Endothelial cell of umbilical vein (primary cell): ENCODE results near the gene FAM168B. TPM values are rescaled to one million over a fixed set of nuclear protein-coding genes. Genes with fewer than 3 reads are reported as not detected.

Experiments used
- BruUV-seq: library from RNA; stranded (reverse); fragments of 400-500 nt; replicated peaks from 2 replicates; lab custom pipeline; 2021; lab: Mats Ljungman, UMichigan
- CTCF ChIA-PET: fragments of 300-600, 350-600 bp; sonication (Branson Sonifier 250); formaldehyde crosslinking; loops from one replicate; lab custom pipeline; 2021; ENCODE audit warnings: antibody characterized with exemption, inconsistent platforms; lab: Charles Lee
- POLR2A ChIA-PET: fragments of 300-600, 350-600 bp; sonication (Branson Sonifier 250); formaldehyde crosslinking; loops from one replicate; lab custom pipeline; 2021; ENCODE audit warnings: antibody characterized with exemption, inconsistent platforms; lab: Charles Lee
- DNase-seq: peaks from one replicate; pipeline ENCODE4 v3.0.0-alpha.2; 2011; ENCODE audit warnings: low read depth, low spot score
- FAIRE-seq: peaks from 2 replicates; lab custom pipeline; 2011; peaks lifted over from hg19 to GRCh38; lab: Jason Lieb, UNC
- H2AFZ ChIP-seq: 2 replicates; pipeline ENCODE4 v1.6.0; 2012; ENCODE audit warnings: low read depth, low read length, control low read depth, inconsistent platforms
- H3K27ac ChIP-seq: 2 replicates; pipeline ENCODE4 v1.5.1; 2011; ENCODE audit warnings: low read depth, mild to moderate bottlenecking, control low read depth, low read length, moderate library complexity; ENCODE audit not compliant: insufficient read depth
- H3K27me3 ChIP-seq, 2 experiments: 2 replicates each; pipeline versions ENCODE4 v1.6.0 to v1.6.1; 2011; ENCODE audit warnings: low read length in 2 of 2, mixed read lengths in 1 of 2; ENCODE audit not compliant: control insufficient read depth in 2 of 2, insufficient read depth in 2 of 2
- H3K36me3 ChIP-seq, 2 experiments: 2 replicates in 1 of 2; 3 replicates in 1 of 2; pipeline ENCODE4 v1.5.1; 2011; ENCODE audit warnings: low read length in 2 of 2, mild to moderate bottlenecking in 1 of 2, moderate library complexity in 1 of 2; ENCODE audit not compliant: control insufficient read depth in 2 of 2, insufficient read depth in 2 of 2; ENCODE audit errors: extremely low read depth in 1 of 2
- H3K4me1 ChIP-seq: 3 replicates; pipeline ENCODE4 v1.5.1; 2011; ENCODE audit warnings: mild to moderate bottlenecking, low read length; ENCODE audit not compliant: control insufficient read depth, insufficient read depth; ENCODE audit errors: extremely low read depth
- H3K4me2 ChIP-seq: 2 replicates; pipeline ENCODE4 v1.6.1; 2011; ENCODE audit warnings: low read length, control low read depth, mixed read lengths; ENCODE audit not compliant: insufficient read depth
- H3K4me3 ChIP-seq, 3 experiments: fragments of 200-600 bp in 1 of 3; sonication (generic), shearing (Covaris generic) in 1 of 3; replicated peaks in 1 of 3; 2 replicates each; pipeline ENCODE4 v1.5.1; 2011 to 2016; ENCODE audit warnings: control low read depth in 3 of 3, low read length in 3 of 3, mild to moderate bottlenecking in 2 of 3, inconsistent platforms in 1 of 3, low read depth in 1 of 3, moderate library complexity in 1 of 3; ENCODE audit not compliant: insufficient read depth in 1 of 3
- H3K79me2 ChIP-seq: 2 replicates; pipeline ENCODE4 v1.6.0; 2012; ENCODE audit warnings: low read length, inconsistent platforms; ENCODE audit not compliant: control insufficient read depth, insufficient read depth
- H3K9ac ChIP-seq: replicated peaks from 2 replicates; pipeline ENCODE3; 2011; ENCODE audit warnings: low read length, control low read depth; ENCODE audit not compliant: insufficient read depth; ENCODE audit errors: extremely low read depth
- H3K9me1 ChIP-seq: replicated peaks from 3 replicates; pipeline ENCODE4 v1.6.0; 2011; ENCODE audit warnings: mild to moderate bottlenecking, low read length; ENCODE audit not compliant: control insufficient read depth, insufficient read depth; ENCODE audit errors: extremely low read depth
- H3K9me3 ChIP-seq: replicated peaks from 2 replicates; pipeline ENCODE4 v1.5.1; 2012; ENCODE audit warnings: low read length, inconsistent platforms; ENCODE audit not compliant: control insufficient read depth, insufficient read depth
- H4K20me1 ChIP-seq: replicated peaks from 2 replicates; pipeline ENCODE3; 2011; ENCODE audit warnings: mild to moderate bottlenecking, low read length; ENCODE audit not compliant: control insufficient read depth, insufficient read depth; ENCODE audit errors: extremely low read depth
- EZH2 ChIP-seq: IDR thresholded peaks from 2 replicates; pipeline ENCODE4 v1.6.1; 2012; ENCODE audit warnings: borderline replicate concordance, low read depth, mild to moderate bottlenecking, moderate library complexity, low read length, inconsistent platforms; ENCODE audit not compliant: severe bottlenecking
- FOS ChIP-seq: IDR thresholded peaks from 2 replicates; pipeline ENCODE4 v1.6.1; 2011; ENCODE audit warnings: mild to moderate bottlenecking, low read length, moderate library complexity, borderline replicate concordance; ENCODE audit not compliant: insufficient read depth
- GATA2 ChIP-seq: IDR thresholded peaks from 2 replicates; pipeline ENCODE4 v1.7.0; 2011; ENCODE audit warnings: low read depth, mild to moderate bottlenecking, moderate library complexity, mixed read lengths, low read length; ENCODE audit not compliant: insufficient read length, insufficient read depth
- JUN ChIP-seq: IDR thresholded peaks from 2 replicates; pipeline ENCODE4 v1.6.1; 2011; ENCODE audit warnings: borderline replicate concordance, low read depth; ENCODE audit not compliant: insufficient read length, insufficient read depth
- MYC ChIP-seq: IDR thresholded peaks from one replicate; pipeline ENCODE4 v1.6.1; 2011; ENCODE audit warnings: mild to moderate bottlenecking, low read depth, low read length
- POLR2A ChIP-seq: IDR thresholded peaks from 2 replicates; pipeline ENCODE4 v1.6.1; 2012; ENCODE audit warnings: low read depth, mild to moderate bottlenecking, control low read depth, low read length
- POLR2AphosphoS5 ChIP-seq: IDR thresholded peaks from 2 replicates; pipeline ENCODE4 v1.6.1; 2012; ENCODE audit warnings: low read depth, mild to moderate bottlenecking, control low read depth, low read length, moderate library complexity; ENCODE audit not compliant: insufficient read depth
- dilution Hi-C: fragments of 300-500 bp; cut with MboI; formaldehyde crosslinking; loops from one replicate; pipeline ENCODE4 v1.15.0; 2019; ENCODE audit warnings: low sequenced_read_pairs; ENCODE audit not compliant: extremely low pct_ligation_motif_present
- intact Hi-C: fragments of 100-400 bp; cut with micrococcal nuclease; formaldehyde crosslinking; loops from one replicate; pipeline ENCODE4 v1.10.0; 2022
- polyA plus RNA-seq, 4 experiments: library from polyadenylated mRNA; depleted of rRNA in 3 of 4; stranded (reverse) in 3 of 4; unstranded in 1 of 4; fragments of >200 nt; gene quantifications; 2 replicates each; pipeline versions ENCODE4 v1.2.1 to v1.2.3, GENCODE V29; 2011 to 2012; ENCODE audit warnings: missing spikeins in 1 of 4
- total RNA-seq: library from RNA; stranded (reverse); gene quantifications from 2 replicates; pipeline ENCODE4 v1.2.3, GENCODE V29; 2021
- TF ChIP-seq, protein P1 (sequence below): IDR thresholded peaks from 2 replicates; pipeline ENCODE4 v1.6.1; 2011; ENCODE audit not compliant: insufficient read depth, insufficient read length
- TF ChIP-seq, protein P2 (sequence below), 2 donors: IDR thresholded peaks; 1 replicate in 1 of 2; 2 replicates in 1 of 2; pipeline ENCODE4 v1.5.1; 2011; ENCODE audit warnings: low read length in 2 of 2, mild to moderate bottlenecking in 2 of 2, moderate library complexity in 2 of 2, control low read depth in 1 of 2, inconsistent platforms in 1 of 2, low read depth in 1 of 2; ENCODE audit not compliant: insufficient read depth in 1 of 2; ENCODE audit errors: extremely low read depth in 1 of 2

Gene FAM168B
- total and polyA plus RNA-seq, 2 donors (not counting 3 experiments of a cell fraction or from before 2014, with no cell fraction given), result 109 to 183 TPM

DNA sequence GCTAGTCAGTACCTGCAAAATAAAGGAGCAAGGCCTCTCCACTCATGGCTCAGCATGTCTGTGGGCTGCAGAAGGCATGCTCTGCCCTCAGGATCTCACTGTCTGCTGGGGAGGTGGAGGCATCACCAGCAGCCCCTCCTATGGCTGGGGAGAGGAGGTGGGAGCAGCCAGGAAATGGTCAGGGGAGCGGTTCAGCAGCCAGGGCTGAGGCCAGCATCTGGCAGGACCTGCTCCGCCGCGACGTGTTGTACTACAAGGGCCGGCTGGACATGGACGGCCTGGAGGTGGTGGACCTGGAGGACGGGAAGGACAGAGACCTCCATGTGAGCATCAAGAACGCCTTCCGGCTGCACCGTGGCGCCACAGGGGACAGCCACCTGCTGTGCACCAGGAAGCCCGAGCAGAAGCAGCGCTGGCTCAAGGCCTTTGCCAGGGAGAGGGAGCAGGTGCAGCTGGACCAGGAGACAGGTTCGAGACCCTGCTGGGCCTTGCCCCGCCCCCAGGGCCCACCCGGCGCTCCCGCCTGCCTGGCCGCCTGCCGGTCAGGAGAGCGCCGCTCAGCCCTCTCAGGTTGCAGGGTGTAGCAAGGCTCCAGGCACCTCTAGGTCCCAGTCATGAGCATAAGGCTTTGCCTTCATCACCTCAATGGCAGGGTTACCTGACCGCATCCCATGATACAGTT, 49.0 kb downstream of the FAM168B start:
- Histone ChIP-seq H4K20me1 (no peaks in the 10 kb centered on the region), H3K27me3 (peaks cover 17 to 19% of the 10 kb centered on the region in 2 experiments), H3K27ac (no peak overlapping the region), H3K9me1 (no peaks in the 10 kb centered on the region), H3K4me2 (no peak overlapping the region), H3K9me3 (no peaks in the 10 kb centered on the region), H3K4me3 (no peak overlapping the region), H3K79me2 (no peaks in the 10 kb centered on the region), H3K36me3 (peaks cover 0 to 16% of the 10 kb centered on the region in 2 experiments), H3K4me1 (no peaks in the 10 kb centered on the region), H3K9ac (no peak overlapping the region), H2AFZ (no peak overlapping the region)
- no peak for DNase-seq
- ChIA-PET CTCF (no interaction called here), POLR2A (no interaction called here)
- BruUV-seq, result no TSS peak
- intact Hi-C loops (loop anchor here (10.0 kb wide), 1 partner anchor 249 kb away; no protein-coding TSS in a partner anchor), dilution Hi-C loops (no loop called here)
- FAIRE-seq, result no peak
- TF ChIP-seq FOS (no peak), POLR2AphosphoS5 (no peak), GATA2 (no peak), MYC (no peak), EZH2 (no peak), JUN (no peak), POLR2A (no peak)
- TF ChIP-seq, protein P1, sequence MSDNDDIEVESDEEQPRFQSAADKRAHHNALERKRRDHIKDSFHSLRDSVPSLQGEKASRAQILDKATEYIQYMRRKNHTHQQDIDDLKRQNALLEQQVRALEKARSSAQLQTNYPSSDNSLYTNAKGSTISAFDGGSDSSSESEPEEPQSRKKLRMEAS, result no peak
- TF ChIP-seq, protein P2, sequence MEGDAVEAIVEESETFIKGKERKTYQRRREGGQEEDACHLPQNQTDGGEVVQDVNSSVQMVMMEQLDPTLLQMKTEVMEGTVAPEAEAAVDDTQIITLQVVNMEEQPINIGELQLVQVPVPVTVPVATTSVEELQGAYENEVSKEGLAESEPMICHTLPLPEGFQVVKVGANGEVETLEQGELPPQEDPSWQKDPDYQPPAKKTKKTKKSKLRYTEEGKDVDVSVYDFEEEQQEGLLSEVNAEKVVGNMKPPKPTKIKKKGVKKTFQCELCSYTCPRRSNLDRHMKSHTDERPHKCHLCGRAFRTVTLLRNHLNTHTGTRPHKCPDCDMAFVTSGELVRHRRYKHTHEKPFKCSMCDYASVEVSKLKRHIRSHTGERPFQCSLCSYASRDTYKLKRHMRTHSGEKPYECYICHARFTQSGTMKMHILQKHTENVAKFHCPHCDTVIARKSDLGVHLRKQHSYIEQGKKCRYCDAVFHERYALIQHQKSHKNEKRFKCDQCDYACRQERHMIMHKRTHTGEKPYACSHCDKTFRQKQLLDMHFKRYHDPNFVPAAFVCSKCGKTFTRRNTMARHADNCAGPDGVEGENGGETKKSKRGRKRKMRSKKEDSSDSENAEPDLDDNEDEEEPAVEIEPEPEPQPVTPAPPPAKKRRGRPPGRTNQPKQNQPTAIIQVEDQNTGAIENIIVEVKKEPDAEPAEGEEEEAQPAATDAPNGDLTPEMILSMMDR (IDR thresholded peaks at IDR 0.05; ENCODE audit: extremely low read depth in 1 of 2, insufficient read depth in 1 of 2, low read depth in 1 of 2, low read length in 2 of 2), result no peak
